WTC11 (cell line): ENCODE results near the gene PCNX4. TPM values are rescaled to one million over a fixed set of nuclear protein-coding genes. Genes with fewer than 3 reads are reported as not detected.

Experiments
- ATAC-seq: fragments of 200-7000 bp; cut with Tn5 transposase; 2 replicates; pipeline ENCODE4 v1.10.0; 2021; ENCODE audit warnings: mild to moderate bottlenecking, moderate library complexity
- CTCF ChIA-PET: fragments of 300-600 bp; sonication (Branson Sonifier 250); formaldehyde crosslinking; loops from one replicate; lab custom pipeline; 2021; ENCODE audit warnings: antibody characterized with exemption; lab: Charles Lee
- POLR2A ChIA-PET: fragments of 350-600 bp; sonication (Branson Sonifier 250); formaldehyde crosslinking; loops from one replicate; lab custom pipeline; 2021; ENCODE audit warnings: antibody characterized with exemption; lab: Charles Lee
- DNase-seq: peaks from one replicate; pipeline ENCODE4 v3.0.0; 2021; ENCODE audit warnings: low spot score
- H3K27ac Mint-ChIP-seq: 2 replicates; pipeline ENCODE4 v1.8.0; 2021; ENCODE audit warnings: mixed read lengths
- H3K27me3 Mint-ChIP-seq: 2 replicates; pipeline ENCODE4 v1.8.0; 2021; ENCODE audit warnings: low read depth, mild to moderate bottlenecking, moderate library complexity, mixed read lengths
- H3K36me3 Mint-ChIP-seq: 2 replicates; pipeline ENCODE4 v1.8.0; 2021; ENCODE audit warnings: mixed read lengths
- H3K4me1 Mint-ChIP-seq: 2 replicates; pipeline ENCODE4 v1.8.0; 2022; ENCODE audit warnings: mixed read lengths
- H3K4me3 Mint-ChIP-seq: 2 replicates; pipeline ENCODE4 v1.8.0; 2021; ENCODE audit warnings: mild to moderate bottlenecking, moderate library complexity, mixed read lengths
- H3K9me3 Mint-ChIP-seq: 2 replicates; pipeline ENCODE4 v1.8.0; 2021; ENCODE audit warnings: mixed read lengths
- AFF4 ChIP-seq: sonication (generic); formaldehyde crosslinking; IDR thresholded peaks from 2 replicates; pipeline ENCODE4 v1.8.1; 2023; ENCODE audit warnings: mild to moderate bottlenecking, missing genetic modification reagents, borderline replicate concordance
- AR ChIP-seq: fragments of 250-450 bp; sonication (Bioruptor Pico); IDR thresholded peaks from 2 replicates; pipeline ENCODE4 v1.9.0; 2021; ENCODE audit warnings: mild to moderate bottlenecking
- ATF2 ChIP-seq: sonication (generic); formaldehyde crosslinking; IDR thresholded peaks from 2 replicates; pipeline ENCODE4 v1.8.1; 2022; ENCODE audit warnings: low read depth, missing genetic modification reagents, borderline replicate concordance
- CDX4 ChIP-seq: fragments of 250-450 bp; sonication (Bioruptor Pico); IDR thresholded peaks from 2 replicates; pipeline ENCODE4 v1.9.0; 2021; ENCODE audit warnings: moderate library complexity, mild to moderate bottlenecking, inconsistent platforms, borderline replicate concordance
- FOXP4 ChIP-seq: sonication (generic); formaldehyde crosslinking; IDR thresholded peaks from 2 replicates; pipeline ENCODE4 v1.8.0; 2022; ENCODE audit warnings: mild to moderate bottlenecking, missing genetic modification reagents
- NFE2L1 ChIP-seq: sonication (generic); formaldehyde crosslinking; IDR thresholded peaks from 2 replicates; pipeline ENCODE4 v1.8.1; 2023; ENCODE audit warnings: missing genetic modification reagents
- NFYB ChIP-seq: sonication (generic); formaldehyde crosslinking; conservative IDR thresholded peaks from 2 replicates; pipeline ENCODE4 v1.8.0; 2022; ENCODE audit warnings: low read depth, missing genetic modification reagents
- NR1H2 ChIP-seq: sonication (generic); formaldehyde crosslinking; IDR thresholded peaks from 2 replicates; pipeline ENCODE4 v1.9.0; 2021; ENCODE audit warnings: mild to moderate bottlenecking, moderate library complexity, missing genetic modification reagents
- OVOL2 ChIP-seq: fragments of 250-450 bp; sonication (Bioruptor Pico); IDR thresholded peaks from 2 replicates; pipeline ENCODE4 v1.9.0; 2021; ENCODE audit warnings: mild to moderate bottlenecking, borderline replicate concordance
- PRDM15 ChIP-seq: sonication (generic); formaldehyde crosslinking; IDR thresholded peaks from 2 replicates; pipeline ENCODE4 v1.8.0; 2022; ENCODE audit warnings: missing genetic modification reagents
- SMAD3 ChIP-seq: sonication (generic); formaldehyde crosslinking; IDR thresholded peaks from 2 replicates; pipeline ENCODE4 v1.8.0; 2022; ENCODE audit warnings: missing genetic modification reagents, mild to moderate bottlenecking, borderline replicate concordance
- SMAD4 ChIP-seq: sonication (generic); formaldehyde crosslinking; IDR thresholded peaks from 2 replicates; pipeline ENCODE4 v1.8.0; 2022; ENCODE audit warnings: mild to moderate bottlenecking, missing genetic modification reagents
- ZMAT4 ChIP-seq: fragments of 250-450 bp; sonication (Bioruptor Pico); IDR thresholded peaks from 2 replicates; pipeline ENCODE4 v1.9.0; 2021; ENCODE audit warnings: mild to moderate bottlenecking
- ZNF138 ChIP-seq: sonication (generic); formaldehyde crosslinking; conservative IDR thresholded peaks from 2 replicates; pipeline ENCODE4 v1.8.1; 2022; ENCODE audit warnings: mild to moderate bottlenecking, moderate library complexity, missing genetic modification reagents
- ZNF263 ChIP-seq: sonication (generic); formaldehyde crosslinking; IDR thresholded peaks from 2 replicates; pipeline ENCODE4 v1.8.1; 2022; ENCODE audit warnings: low read depth, mild to moderate bottlenecking, moderate library complexity, missing genetic modification reagents
- ZNF425 ChIP-seq: fragments of 250-450 bp; sonication (Bioruptor Pico); conservative IDR thresholded peaks from 2 replicates; pipeline ENCODE4 v1.9.0; 2021; ENCODE audit warnings: mild to moderate bottlenecking
- total RNA-seq: library from RNA; stranded (reverse); gene quantifications from 3 replicates; pipeline ENCODE4 v1.2.3, GENCODE V29; 2021

Gene PCNX4
- total RNA-seq, 1 experiment from 2014 or later, result 31.7 TPM

- ChIA-PET CTCF (interaction anchor here (2.0 kb wide), 1 partner anchor 13 kb away, joined by 12 read pairs; no protein-coding TSS in a partner anchor), POLR2A (no interaction called here)
- no peak overlapping the region for H3K27ac Mint-ChIP-seq
- H3K9me3 Mint-ChIP-seq, result peaks cover 16% of the 10 kb centered on the region
- TF ChIP-seq NFYB (CRISPR knock-in tag) (no peak), ATF2 (CRISPR knock-in tag) (no peak), OVOL2 (CRISPR knock-in tag) (no peak), NFE2L1 (CRISPR knock-in tag) (no peak), FOXP4 (CRISPR knock-in tag) (no peak), SMAD3 (CRISPR knock-in tag) (no peak), AR (CRISPR knock-in tag) (no peak), ZNF138 (CRISPR knock-in tag) (no peak), AFF4 (CRISPR knock-in tag) (no peak), ZNF263 (CRISPR knock-in tag) (no peak), PRDM15 (no peak), CDX4 (CRISPR knock-in tag) (no peak), SMAD4 (no peak), ZMAT4 (CRISPR knock-in tag) (no peak), ZNF425 (CRISPR knock-in tag) (no peak), NR1H2 (CRISPR knock-in tag) (no peak)
- H3K27me3 Mint-ChIP-seq, result no peaks in the 10 kb centered on the region; the same call in 1 of the 2 replicates
- H3K36me3 Mint-ChIP-seq, result no peaks in the 10 kb centered on the region
- H3K4me1 Mint-ChIP-seq, result peaks cover 5% of the 10 kb centered on the region; the same call in 1 of the 2 replicates
- ATAC-seq (no peak), DNase-seq (no peak)
- no peak overlapping the region for H3K4me3 Mint-ChIP-seq
Observed at GRCh38 chr14:60171690-60172089, 80.0 kb downstream of the PCNX4 start.
